GM18951 (cell line): Measurements from ENCODE around the gene MUC4.

Experiments
- POLR2A ChIP-seq: IDR thresholded peaks from 4 replicates; pipeline ENCODE4 v1.6.1; 2011; ENCODE audit warnings: mild to moderate bottlenecking; ENCODE audit not compliant: insufficient read length, insufficient read depth; ENCODE audit errors: extremely low read depth
- in situ Hi-C: fragments of 300-500 bp; cut with MboI; formaldehyde crosslinking; loops from one replicate; pipeline ENCODE4 v1.12.0; 2022; ENCODE audit warnings: low sequenced_read_pairs, mixed read lengths, inconsistent platforms; ENCODE audit not compliant: unreplicated experiment

The MUC4 gene

DNA sequence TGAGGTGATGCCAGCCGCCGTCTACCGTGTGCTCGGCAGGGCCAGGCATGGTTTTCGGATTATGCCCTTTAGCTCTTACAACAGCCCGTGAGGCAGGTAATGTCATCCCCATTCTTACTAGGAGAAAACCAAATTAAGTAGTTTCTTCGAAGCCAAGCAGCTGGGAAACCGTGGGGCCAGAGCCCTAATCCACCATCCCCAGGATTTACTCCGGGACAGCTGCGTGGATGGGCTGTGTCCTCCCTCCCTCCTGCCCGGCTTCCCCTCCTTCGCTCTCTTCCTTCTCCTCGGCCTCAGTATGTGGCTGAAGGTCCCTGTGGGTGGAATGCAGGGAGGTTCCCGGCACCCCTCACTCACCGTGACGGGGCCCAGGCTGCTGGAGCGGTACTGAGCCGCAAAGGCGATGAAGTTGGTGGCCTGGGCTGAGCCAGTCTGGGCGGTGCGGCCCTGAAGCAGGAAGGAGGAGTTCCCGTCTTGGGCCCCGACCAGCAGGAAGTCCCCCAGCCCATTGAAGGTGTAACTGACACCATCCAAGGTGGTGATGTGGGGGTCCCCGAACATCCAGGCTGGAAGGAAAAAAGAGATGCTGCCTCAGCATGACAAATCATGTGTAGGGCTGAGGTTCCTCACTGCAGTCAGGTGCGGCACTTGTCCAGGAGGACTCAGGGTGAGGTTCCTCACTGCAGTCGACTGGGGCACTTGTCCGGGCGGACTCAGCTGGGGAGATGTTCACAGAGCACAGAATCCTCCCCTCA, 48.5 kb downstream of the MUC4 start:
- no peak for TF ChIP-seq POLR2A
- in situ Hi-C loops: no loop called here

DNA sequence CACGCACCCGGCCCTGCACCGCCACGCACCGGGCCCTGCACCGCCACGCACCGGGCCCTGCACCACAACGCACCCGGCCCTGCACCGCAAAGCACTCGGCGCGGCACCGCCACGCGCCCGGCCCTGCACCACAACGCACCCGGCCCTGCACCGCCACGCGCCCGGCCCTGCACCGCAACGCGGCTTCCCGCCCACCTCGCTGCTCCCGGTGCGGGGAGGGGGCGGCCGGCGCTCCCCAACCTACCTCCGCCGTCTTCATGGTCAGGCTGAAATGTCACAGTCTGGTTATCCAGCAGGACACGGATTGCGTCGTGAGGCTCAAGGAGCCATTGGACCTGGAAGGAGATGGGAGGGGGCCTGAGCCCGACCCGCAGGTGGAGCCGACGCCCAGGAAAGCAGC, 49.1 kb downstream of the MUC4 start:
- TF ChIP-seq POLR2A: no peak

GRCh38 chr3:195762249-195762585, 49.5 kb downstream of the MUC4 start:
- in situ Hi-C loops: no loop called here
- no peak for TF ChIP-seq POLR2A

More for the DNA sequence above, 49.1 kb downstream of the MUC4 start:
- in situ Hi-C loops: no loop called here

- in situ Hi-C loops: no loop called here
Observed at GRCh38 chr3:195761567-195762248, 50.0 kb downstream of the MUC4 start.

GRCh38 chr3:195761123-195761566, 50.6 kb downstream of the MUC4 start:
- in situ Hi-C loops: no loop called here
- no peak for TF ChIP-seq POLR2A

More at GRCh38 chr3:195761567-195762248, 50.0 kb downstream of the MUC4 start:
- TF ChIP-seq POLR2A: no peak

DNA sequence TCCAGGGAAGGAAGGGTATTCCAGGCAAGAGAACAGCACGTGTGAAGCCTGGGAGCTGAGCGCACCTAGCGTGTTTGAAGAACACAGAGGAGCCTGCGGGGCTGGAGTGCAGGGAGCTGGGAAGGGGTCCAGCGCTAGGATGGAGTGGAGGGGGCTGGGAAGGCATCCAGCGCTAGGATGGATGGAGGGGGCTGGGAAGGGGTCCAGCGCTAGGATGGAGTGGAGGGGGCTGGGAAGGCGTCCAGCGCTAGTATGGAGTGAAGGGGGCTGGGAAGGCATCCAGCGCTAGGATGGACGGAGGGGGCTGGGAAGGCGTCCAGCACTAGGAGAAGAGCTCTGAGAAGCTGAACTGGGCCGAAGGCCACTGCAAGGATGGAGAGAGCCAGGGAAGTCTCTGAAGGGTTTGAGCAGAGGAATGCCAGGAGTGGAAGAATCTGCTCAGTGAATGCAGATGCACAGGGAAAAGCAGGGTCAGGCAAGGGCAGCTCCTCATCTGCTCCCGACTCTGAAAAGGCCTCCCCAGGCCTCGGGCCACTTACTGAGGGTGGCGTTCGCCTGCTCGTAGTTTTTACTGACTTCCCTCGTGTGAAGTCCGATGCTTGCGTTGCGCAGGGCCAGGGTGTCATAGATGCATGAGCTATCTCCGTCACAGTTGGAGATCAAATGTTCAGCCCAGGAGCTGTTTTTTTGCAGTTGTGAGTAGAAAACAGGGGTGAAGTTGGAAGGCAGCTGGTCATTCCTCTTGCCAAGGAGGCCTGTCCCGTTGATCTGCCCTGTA, 51.2 kb downstream of the MUC4 start:
- in situ Hi-C loops: no loop called here
- no peak for TF ChIP-seq POLR2A

DNA sequence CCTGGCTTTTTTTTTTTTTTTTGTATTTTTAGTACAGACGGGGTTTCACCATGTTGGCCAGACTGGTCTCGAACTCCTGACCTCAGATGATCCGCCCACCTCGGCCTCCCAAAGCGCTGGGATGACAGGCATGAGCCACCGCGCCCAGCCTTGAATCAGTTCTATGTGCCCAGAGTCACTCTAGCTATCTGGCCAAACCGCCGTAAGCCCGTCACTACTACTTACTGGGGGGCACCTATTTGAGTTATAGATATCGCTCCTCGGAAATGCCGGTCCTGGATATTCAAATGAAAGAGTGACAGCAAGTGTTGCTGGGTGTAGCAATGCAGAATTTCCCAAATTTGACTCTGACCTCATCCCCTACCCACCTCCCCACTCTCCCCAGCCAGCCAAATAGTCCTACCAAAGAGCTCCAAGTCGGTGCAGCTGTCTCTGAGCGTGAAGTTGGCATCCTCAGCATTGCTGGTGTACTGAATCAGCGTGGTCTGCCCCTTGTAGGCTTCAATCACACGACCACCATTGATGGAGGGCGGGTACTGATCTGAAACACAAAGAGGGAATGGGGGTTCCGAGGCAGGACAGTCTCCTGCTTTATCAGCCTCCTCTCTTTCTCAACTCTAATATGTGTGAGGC, 52.9 kb downstream of the MUC4 start:
- TF ChIP-seq POLR2A: no peak
- in situ Hi-C loops: no loop called here

DNA sequence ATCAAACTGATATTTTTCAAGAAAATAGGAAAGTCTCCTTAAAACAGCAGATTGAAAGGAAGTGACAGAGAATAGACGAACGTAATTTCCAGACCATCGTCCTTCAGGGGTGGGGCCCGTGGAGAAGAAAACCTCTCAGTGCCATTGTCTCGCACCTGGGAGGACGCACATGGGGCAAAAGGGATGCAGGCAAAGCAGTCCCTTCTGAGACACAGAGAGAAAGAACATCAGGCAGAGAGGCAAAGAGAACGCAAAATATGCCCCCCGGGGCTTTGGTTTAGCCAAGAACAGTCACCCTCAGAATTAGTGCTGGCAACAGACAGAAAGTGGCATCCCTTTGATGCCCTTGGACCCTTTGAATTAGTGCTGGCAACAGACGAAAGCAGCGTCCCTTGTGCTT, 53.9 kb downstream of the MUC4 start:
- in situ Hi-C loops: no loop called here
- TF ChIP-seq POLR2A: no peak

DNA sequence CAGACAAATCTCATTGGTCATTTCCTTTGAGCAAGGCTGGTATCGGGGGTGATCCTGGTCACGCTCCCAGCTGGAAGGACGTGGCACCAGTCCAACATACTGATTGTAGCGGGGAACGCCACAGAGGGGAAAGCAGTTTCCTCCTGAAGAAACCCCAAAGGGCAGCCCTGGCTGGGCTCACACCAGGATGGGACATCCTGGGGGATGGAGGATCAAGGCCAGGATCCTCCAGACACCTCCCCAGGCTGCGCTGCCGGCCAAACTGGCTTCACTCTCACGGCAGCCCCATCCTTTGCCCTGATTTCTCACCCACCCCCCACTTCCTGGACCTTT, 54.3 kb downstream of the MUC4 start:
- in situ Hi-C loops: no loop called here
- TF ChIP-seq POLR2A: no peak

DNA sequence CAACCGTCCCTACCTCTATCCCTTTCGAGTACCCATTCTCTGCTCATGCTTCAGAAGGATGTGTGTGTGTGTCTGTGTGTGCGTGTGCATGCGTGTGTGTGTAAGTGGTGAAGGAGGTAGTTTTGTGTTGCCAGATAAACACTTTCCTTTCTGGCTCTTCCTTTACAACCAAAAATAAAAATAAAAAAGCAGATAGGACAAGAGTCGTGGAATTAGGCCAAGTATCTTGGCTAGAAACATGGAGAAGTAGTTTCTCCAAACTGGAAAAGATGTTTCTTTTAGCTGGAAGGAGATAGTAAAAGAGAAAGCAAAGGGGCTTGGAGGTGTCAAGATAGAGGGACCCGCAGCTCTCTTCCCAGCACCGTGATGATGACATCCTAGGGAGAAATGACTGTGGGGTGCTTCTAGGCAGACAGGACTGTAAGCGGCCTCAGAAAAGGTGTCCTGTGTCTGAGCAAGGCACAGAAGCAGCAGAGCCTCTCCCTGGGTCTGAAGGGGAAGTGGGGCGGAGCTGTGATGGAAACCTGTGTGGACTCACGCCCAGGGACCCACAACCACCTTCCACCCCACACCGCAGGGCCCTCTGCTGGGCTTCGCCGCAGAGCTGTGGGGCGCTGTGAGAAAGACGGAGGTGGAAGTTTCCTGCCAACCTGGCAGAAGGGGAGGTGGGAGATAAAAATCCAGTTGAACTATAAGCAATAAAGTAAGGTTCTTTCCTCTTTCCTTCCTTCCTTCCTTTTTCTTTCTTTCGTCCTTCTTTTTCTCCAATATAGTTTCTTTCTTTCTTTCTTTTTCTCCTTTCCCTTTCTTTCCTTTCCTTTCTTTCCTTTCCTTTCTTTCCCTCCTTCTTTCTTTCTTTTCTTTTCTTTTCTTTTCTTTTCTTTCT, 55.7 kb downstream of the MUC4 start:
- no peak for TF ChIP-seq POLR2A
- in situ Hi-C loops: no loop called here

- no peak for TF ChIP-seq POLR2A
- in situ Hi-C loops: no loop called here
Observed at GRCh38 chr3:195755391-195755790, 56.3 kb downstream of the MUC4 start.

DNA sequence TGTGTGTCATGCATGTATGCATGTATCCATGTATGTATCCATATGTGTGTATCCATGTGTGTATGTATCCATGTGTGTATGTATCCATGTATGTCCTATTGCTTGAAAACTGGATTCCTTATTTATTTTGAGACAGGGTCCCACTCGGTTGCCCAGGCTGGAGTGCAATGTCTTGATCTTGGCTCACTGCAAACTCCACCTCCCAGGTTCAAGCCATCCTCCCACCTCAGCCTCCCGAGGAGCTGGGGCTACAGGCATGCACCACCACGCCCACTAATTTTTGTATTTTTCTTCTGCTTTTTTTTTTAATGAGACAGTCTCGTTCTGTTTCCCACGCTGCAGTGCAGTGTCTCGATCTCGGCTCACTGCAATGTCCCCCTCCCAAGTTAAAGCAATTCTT, 56.8 kb downstream of the MUC4 start:
- in situ Hi-C loops: no loop called here

DNA sequence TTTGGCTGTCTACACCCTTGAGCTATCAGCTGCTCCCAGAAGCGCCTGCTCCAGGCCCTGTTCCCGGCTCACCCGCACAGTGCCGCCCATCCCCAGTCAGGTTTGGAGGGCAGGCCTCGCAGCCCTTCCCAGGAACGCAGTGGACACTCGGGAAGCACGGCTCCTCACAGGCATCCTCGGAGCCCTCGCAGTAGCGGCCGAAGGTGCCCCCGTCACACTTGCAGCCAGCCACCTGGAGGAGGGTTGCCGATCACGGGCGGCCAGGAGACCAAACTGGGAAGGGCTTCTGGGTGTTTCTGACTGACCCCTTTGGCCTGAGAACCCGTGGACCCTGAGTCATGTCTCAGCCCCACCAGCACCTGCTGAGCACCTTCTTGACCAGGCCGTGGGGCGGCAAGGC, 57.6 kb downstream of the MUC4 start:
- no peak for TF ChIP-seq POLR2A
- in situ Hi-C loops: no loop called here

More for the DNA sequence above, 56.8 kb downstream of the MUC4 start:
- TF ChIP-seq POLR2A: no peak

GRCh38 chr3:195753581-195753980, 58.1 kb downstream of the MUC4 start:
- in situ Hi-C loops: no loop called here
- no peak for TF ChIP-seq POLR2A
